DND-41 (cell line): ENCODE data around the gene SPATA6L.

Source experiments
- EZH2 ChIP-seq: IDR thresholded peaks from 3 replicates; pipeline ENCODE4 v1.6.1; 2012; ENCODE audit warnings: borderline replicate concordance, low read depth, mild to moderate bottlenecking, moderate library complexity, low read length, inconsistent platforms; ENCODE audit not compliant: severe bottlenecking
- TF ChIP-seq, protein P1 (sequence below): IDR thresholded peaks from 2 replicates; pipeline ENCODE4 v1.5.1; 2012; ENCODE audit warnings: borderline replicate concordance, low read length, moderate library complexity, mild to moderate bottlenecking; ENCODE audit not compliant: poor library complexity, severe bottlenecking; ENCODE audit errors: extremely low read depth

DNA sequence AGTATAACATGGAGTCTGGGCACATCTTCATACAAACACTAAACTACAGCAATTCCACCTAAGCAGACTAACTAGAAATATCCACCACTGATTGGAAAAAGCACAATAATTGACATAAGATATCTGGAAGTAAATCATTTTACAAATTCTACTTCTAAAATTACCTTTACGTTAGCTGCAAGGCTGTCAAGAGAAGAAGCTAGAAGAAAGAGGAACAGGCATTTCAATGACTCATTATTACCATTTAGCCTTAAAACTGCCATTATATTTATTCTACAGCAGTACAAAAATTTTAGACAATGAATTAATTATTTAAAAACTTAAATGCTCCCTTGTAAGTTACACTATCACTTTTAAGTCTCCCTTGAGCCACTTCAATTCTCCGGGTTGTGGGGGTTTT, 47.6 kb downstream of the SPATA6L start:
- TF ChIP-seq, protein P1, sequence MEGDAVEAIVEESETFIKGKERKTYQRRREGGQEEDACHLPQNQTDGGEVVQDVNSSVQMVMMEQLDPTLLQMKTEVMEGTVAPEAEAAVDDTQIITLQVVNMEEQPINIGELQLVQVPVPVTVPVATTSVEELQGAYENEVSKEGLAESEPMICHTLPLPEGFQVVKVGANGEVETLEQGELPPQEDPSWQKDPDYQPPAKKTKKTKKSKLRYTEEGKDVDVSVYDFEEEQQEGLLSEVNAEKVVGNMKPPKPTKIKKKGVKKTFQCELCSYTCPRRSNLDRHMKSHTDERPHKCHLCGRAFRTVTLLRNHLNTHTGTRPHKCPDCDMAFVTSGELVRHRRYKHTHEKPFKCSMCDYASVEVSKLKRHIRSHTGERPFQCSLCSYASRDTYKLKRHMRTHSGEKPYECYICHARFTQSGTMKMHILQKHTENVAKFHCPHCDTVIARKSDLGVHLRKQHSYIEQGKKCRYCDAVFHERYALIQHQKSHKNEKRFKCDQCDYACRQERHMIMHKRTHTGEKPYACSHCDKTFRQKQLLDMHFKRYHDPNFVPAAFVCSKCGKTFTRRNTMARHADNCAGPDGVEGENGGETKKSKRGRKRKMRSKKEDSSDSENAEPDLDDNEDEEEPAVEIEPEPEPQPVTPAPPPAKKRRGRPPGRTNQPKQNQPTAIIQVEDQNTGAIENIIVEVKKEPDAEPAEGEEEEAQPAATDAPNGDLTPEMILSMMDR: no peak
- TF ChIP-seq EZH2: no peak
